Activated B cell treated with CpG ODN at 0.5 μM for 24 hours (primary cell): ENCODE data around the gene PDPK1. TPM values are rescaled to one million over a fixed set of nuclear protein-coding genes. Genes with fewer than 3 reads are reported as not detected.

Experiments
- ATAC-seq: fragments of 200-7000 bp; cut with Tn5 transposase; one replicate; pipeline ENCODE4 v1.10.0; 2021; ENCODE audit warnings: low read depth, mild to moderate bottlenecking, moderate library complexity
- CTCF ChIA-PET: fragments of 350-600 bp; sonication (Branson Sonifier 250); formaldehyde crosslinking; loops from one replicate; lab custom pipeline; 2021; ENCODE audit warnings: antibody characterized with exemption; lab: Charles Lee
- POLR2A ChIA-PET: fragments of 350-600 bp; sonication (Branson Sonifier 250); formaldehyde crosslinking; loops from one replicate; lab custom pipeline; 2021; ENCODE audit warnings: antibody characterized with exemption; lab: Charles Lee
- DNase-seq: peaks from one replicate; pipeline ENCODE4 v3.0.0; 2022
- H3K27ac Mint-ChIP-seq: one replicate; pipeline ENCODE4 v1.8.0; 2020; ENCODE audit warnings: mixed read lengths
- H3K27me3 Mint-ChIP-seq: one replicate; pipeline ENCODE4 v1.8.0; 2021; ENCODE audit warnings: mixed read lengths
- H3K36me3 Mint-ChIP-seq: one replicate; pipeline ENCODE4 v1.8.0; 2021; ENCODE audit warnings: low read depth, mixed read lengths
- H3K4me1 Mint-ChIP-seq: one replicate; pipeline ENCODE4 v1.8.0; 2021; ENCODE audit warnings: mixed read lengths
- H3K4me3 Mint-ChIP-seq: one replicate; pipeline ENCODE4 v1.8.0; 2020; ENCODE audit warnings: mild to moderate bottlenecking, mixed read lengths
- H3K9me3 Mint-ChIP-seq: one replicate; pipeline ENCODE4 v1.8.0; 2020; ENCODE audit warnings: mixed read lengths
- intact Hi-C: fragments of 100-400 bp; cut with micrococcal nuclease; formaldehyde crosslinking; loops from one replicate; pipeline ENCODE4 v1.15.1; 2024
- total RNA-seq: library from RNA; stranded (reverse); gene quantifications from 2 replicates; pipeline ENCODE4 v1.2.3, GENCODE V29; 2022
- TF ChIP-seq, protein P1 (sequence below): fragments of 200-600 bp; IDR thresholded peaks from one replicate; pipeline ENCODE4 v1.8.0; 2022; ENCODE audit warnings: antibody characterized with exemption, mild to moderate bottlenecking

PDPK1 gene
- total RNA-seq, 1 donor from 2014 or later, result 62.0 TPM

DNA sequence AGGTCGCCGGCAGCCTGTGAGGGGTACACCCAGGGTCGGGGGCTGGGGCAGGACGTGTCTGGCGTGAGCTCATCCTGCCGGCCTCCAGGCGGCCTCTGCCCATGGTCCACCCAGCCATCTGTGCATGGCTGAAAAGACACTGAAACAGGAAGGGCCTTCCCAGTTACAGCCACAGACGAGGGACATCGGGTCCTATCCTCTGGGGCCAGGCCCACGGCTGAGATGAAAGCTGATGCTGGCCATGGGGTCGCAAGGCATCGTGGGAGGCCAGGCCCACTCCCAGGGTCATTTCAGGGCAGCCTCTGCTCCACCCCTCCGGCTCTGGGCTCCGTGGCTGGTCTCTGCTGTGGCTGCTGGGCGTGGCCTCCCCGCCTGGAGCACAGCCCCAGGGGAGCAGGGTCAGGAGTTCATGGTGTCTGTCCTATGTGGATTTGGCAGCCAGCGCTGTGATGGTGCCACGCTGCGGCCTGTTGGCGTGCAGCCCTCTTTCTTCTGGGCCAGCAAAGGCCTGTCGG lies 40.6 kb upstream of the PDPK1 start:
- DNase-seq, result no peak
- TF ChIP-seq, protein P1, sequence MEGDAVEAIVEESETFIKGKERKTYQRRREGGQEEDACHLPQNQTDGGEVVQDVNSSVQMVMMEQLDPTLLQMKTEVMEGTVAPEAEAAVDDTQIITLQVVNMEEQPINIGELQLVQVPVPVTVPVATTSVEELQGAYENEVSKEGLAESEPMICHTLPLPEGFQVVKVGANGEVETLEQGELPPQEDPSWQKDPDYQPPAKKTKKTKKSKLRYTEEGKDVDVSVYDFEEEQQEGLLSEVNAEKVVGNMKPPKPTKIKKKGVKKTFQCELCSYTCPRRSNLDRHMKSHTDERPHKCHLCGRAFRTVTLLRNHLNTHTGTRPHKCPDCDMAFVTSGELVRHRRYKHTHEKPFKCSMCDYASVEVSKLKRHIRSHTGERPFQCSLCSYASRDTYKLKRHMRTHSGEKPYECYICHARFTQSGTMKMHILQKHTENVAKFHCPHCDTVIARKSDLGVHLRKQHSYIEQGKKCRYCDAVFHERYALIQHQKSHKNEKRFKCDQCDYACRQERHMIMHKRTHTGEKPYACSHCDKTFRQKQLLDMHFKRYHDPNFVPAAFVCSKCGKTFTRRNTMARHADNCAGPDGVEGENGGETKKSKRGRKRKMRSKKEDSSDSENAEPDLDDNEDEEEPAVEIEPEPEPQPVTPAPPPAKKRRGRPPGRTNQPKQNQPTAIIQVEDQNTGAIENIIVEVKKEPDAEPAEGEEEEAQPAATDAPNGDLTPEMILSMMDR, result no peak
- Mint-ChIP-seq H3K36me3 (peaks cover 17% of the 10 kb centered on the region), H3K27me3 (no peaks in the 10 kb centered on the region), H3K27ac (no peak overlapping the region), H3K4me1 (peaks cover 3% of the 10 kb centered on the region), H3K9me3 (no peaks in the 10 kb centered on the region), H3K4me3 (no peak overlapping the region)
- intact Hi-C loops, result no loop called here
- POLR2A ChIA-PET, result no interaction called here
- CTCF ChIA-PET, result no interaction called here
- no peak for ATAC-seq

DNA sequence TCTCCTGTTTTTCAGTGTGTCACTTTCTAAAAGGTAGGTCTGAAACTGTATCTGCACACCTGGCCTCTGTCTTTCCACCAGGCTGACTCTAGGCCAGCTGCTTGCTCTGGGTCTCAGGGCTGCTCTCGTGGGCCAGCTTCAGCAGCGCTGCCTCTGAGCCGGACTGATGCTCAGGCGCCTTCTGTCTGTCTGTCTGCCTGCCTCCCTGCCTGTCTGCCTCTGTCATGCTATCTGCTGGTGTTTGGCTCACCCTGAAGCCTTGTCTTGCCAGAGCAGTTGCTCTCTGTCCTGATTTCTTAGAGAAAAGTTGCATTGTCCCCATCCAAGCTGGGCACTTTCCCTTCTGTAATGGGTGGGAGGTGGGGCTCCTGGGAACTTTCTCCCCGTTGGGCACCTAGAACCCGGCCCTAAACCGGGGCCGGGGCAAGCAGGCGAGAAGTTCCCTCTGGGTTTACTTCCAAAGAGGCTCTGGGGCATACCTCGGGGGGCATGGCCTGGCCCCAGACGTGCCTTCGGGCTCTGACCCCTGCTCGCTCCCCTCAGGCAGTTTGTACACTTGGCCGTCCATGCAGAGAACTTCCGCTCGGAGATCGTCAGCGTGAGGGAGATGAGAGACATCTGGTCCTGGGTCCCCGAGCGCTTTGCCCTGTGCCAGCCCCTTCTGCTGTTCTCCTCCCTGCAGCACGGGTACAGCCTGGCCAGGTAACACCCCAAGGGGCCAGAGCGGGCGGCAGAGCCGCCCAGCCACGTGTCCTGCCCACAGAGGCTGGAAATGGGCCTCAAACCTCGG lies 39.9 kb upstream of the PDPK1 start:
- H3K27ac Mint-ChIP-seq, result no peak overlapping the region
- no peaks in the 10 kb centered on the region for H3K9me3 Mint-ChIP-seq
- ATAC-seq (no peak), DNase-seq (no peak)
- peaks cover 17% of the 10 kb centered on the region for H3K36me3 Mint-ChIP-seq
- H3K4me3 Mint-ChIP-seq, result no peak overlapping the region
- peaks cover 3% of the 10 kb centered on the region for H3K4me1 Mint-ChIP-seq
- no peaks in the 10 kb centered on the region for H3K27me3 Mint-ChIP-seq
- ChIA-PET POLR2A (no interaction called here), CTCF (no interaction called here)
- TF ChIP-seq, protein P1, result no peak
- intact Hi-C loops, result no loop called here

GRCh38 chr16:2498531-2499253 lies 39.1 kb upstream of the PDPK1 start:
- DNase-seq (no peak), ATAC-seq (no peak)
- H3K4me3 Mint-ChIP-seq, result no peak overlapping the region
- no peak overlapping the region for H3K27ac Mint-ChIP-seq
- CTCF ChIA-PET, result no interaction called here
- H3K4me1 Mint-ChIP-seq, result peaks cover 3% of the 10 kb centered on the region
- intact Hi-C loops, result no loop called here
- H3K9me3 Mint-ChIP-seq, result no peaks in the 10 kb centered on the region
- POLR2A ChIA-PET, result no interaction called here
- TF ChIP-seq, protein P1, result no peak
- H3K27me3 Mint-ChIP-seq, result no peaks in the 10 kb centered on the region
- H3K36me3 Mint-ChIP-seq, result peaks cover 17% of the 10 kb centered on the region

DNA sequence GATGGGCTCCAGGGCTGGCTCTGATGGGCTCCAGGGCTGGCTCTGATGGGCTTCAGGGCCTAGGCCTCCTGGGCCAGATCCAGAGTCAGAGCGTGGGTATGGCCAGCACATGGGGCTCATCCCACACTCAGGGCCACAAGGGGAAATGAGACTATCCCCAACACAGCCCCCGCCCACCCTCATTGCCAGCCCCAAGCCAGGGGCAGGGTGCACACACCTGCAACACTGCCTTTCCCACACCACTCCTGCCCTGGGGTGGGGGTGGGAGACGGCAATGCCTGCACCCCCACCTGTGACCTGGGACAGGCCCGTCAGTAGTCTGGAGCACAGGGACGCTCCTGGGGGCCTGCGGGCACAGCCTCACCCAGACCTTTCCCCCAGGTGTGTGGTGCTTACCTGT lies 38.4 kb upstream of the PDPK1 start:
- no peak overlapping the region for H3K27ac Mint-ChIP-seq
- CTCF ChIA-PET, result interaction anchor here (2.5 kb wide), 1 partner anchor 305 kb away, joined by 17 read pairs; no protein-coding TSS in a partner anchor
- H3K4me1 Mint-ChIP-seq, result peaks cover 3% of the 10 kb centered on the region
- DNase-seq (no peak), ATAC-seq (no peak)
- POLR2A ChIA-PET, result interaction anchor here (1.4 kb wide), 1 partner anchor 344 kb away, joined by 4 read pairs; the partner anchor contains the start of gene TRAF7
- no peaks in the 10 kb centered on the region for H3K27me3 Mint-ChIP-seq
- no peak overlapping the region for H3K4me3 Mint-ChIP-seq
- H3K9me3 Mint-ChIP-seq, result no peaks in the 10 kb centered on the region
- intact Hi-C loops, result no loop called here
- peaks cover 17% of the 10 kb centered on the region for H3K36me3 Mint-ChIP-seq
- TF ChIP-seq, protein P1, result no peak
